GM23248 (cell line): ENCODE results near the gene LSM14A. TPM values are rescaled to one million over a fixed set of nuclear protein-coding genes. Genes with fewer than 3 reads are reported as not detected.
A peak's percentile ranks its signal among the peaks of the same experiment; 100 is the strongest.

ENCODE experiments used
- DNase-seq: peaks from one replicate; pipeline ENCODE4 v3.0.0-alpha.2; 2015
- H2AFZ ChIP-seq: fragments of 200-600 bp; sonication (generic); 2 replicates; pipeline ENCODE4 v1.6.1; 2016; ENCODE audit warnings: antibody characterized with exemption
- H3F3A ChIP-seq: fragments of 200-600 bp; sonication (generic); 2 replicates; pipeline ENCODE4 v1.6.1; 2016; ENCODE audit warnings: mild to moderate bottlenecking, antibody characterized with exemption, mixed run types; ENCODE audit not compliant: insufficient read depth
- H3K27ac ChIP-seq: fragments of 200-600 bp; sonication (generic); 2 replicates; pipeline ENCODE4 v1.5.1; 2016; ENCODE audit warnings: mild to moderate bottlenecking
- H3K27me3 ChIP-seq: fragments of 200-600 bp; sonication (generic); replicated peaks from 2 replicates; pipeline ENCODE4 v1.6.1; 2016; ENCODE audit warnings: mild to moderate bottlenecking; ENCODE audit not compliant: insufficient read depth
- H3K36me3 ChIP-seq: fragments of 200-600 bp; sonication (generic); 2 replicates; pipeline ENCODE4 v1.6.1; 2016; ENCODE audit warnings: low read depth, mild to moderate bottlenecking
- H3K4me1 ChIP-seq: fragments of 200-600 bp; sonication (generic); 2 replicates; pipeline ENCODE4 v1.6.1; 2016; ENCODE audit warnings: mild to moderate bottlenecking; ENCODE audit not compliant: insufficient read depth
- H3K4me2 ChIP-seq: fragments of 200-600 bp; sonication (generic); one replicate; pipeline ENCODE4 v1.6.1; 2016; ENCODE audit warnings: mild to moderate bottlenecking; ENCODE audit not compliant: unreplicated experiment
- H3K4me3 ChIP-seq: fragments of 200-600 bp; sonication (generic); 2 replicates; pipeline ENCODE4 v1.5.1; 2016; ENCODE audit warnings: mild to moderate bottlenecking
- H3K79me2 ChIP-seq: fragments of 200-600 bp; sonication (generic); 2 replicates; pipeline ENCODE4 v1.6.1; 2016; ENCODE audit warnings: mild to moderate bottlenecking; ENCODE audit not compliant: insufficient read depth
- H3K9ac ChIP-seq: fragments of 200-600 bp; sonication (generic); 2 replicates; pipeline ENCODE4 v1.6.1; 2016; ENCODE audit warnings: mild to moderate bottlenecking
- H3K9me2 ChIP-seq: fragments of 200-600 bp; sonication (generic); 2 replicates; pipeline ENCODE4 v1.6.1; 2016; ENCODE audit warnings: mixed run types, mild to moderate bottlenecking, moderate library complexity; ENCODE audit not compliant: insufficient read depth
- H3K9me3 ChIP-seq: fragments of 200-600 bp; sonication (generic); one replicate; pipeline ENCODE4 v1.6.1; 2017; ENCODE audit warnings: low read depth
- H4K20me1 ChIP-seq: fragments of 200-600 bp; sonication (generic); 2 replicates; pipeline ENCODE4 v1.6.0; 2016; ENCODE audit not compliant: insufficient read depth
- EZH2 ChIP-seq: fragments of 200-600 bp; sonication (generic); IDR thresholded peaks from 2 replicates; pipeline ENCODE4 v1.6.1; 2018; ENCODE audit warnings: antibody characterized with exemption, mild to moderate bottlenecking; ENCODE audit not compliant: insufficient read depth, poor library complexity, severe bottlenecking
- EZH2phosphoT487 ChIP-seq: fragments of 200-600 bp; sonication (generic); IDR thresholded peaks from 2 replicates; pipeline ENCODE4 v1.6.1; 2018; ENCODE audit warnings: antibody characterized with exemption, moderate library complexity, mild to moderate bottlenecking, low read depth; ENCODE audit not compliant: insufficient read depth
- WGBS, 2 experiments: methylation state at CpG; one replicate each; pipeline ENCODE4 v1.1.6; 2015 to 2017; ENCODE audit warnings: low lambda C conversion rate in 2 of 2, low coverage in 1 of 2; ENCODE audit errors: missing lambda C conversion rate in 2 of 2; 5-methylcytosine and 5-hydroxymethylcytosine counted together
- in situ Hi-C: fragments of 300-500 bp; cut with MboI; formaldehyde crosslinking; loops from 2 replicates; pipeline ENCODE4 v1.15.0; 2020
- polyA plus RNA-seq: library from polyadenylated mRNA; unstranded; fragments of >200 nt; fragmentation: Nextera tagmentation; extraction: Ambion mirVana; gene quantifications from 2 replicates; pipeline ENCODE4 v1.2.1, GENCODE V29; 2016
- total RNA-seq: library from RNA; depleted of rRNA; stranded (reverse); fragments of >200 nt; shearing (Covaris generic); gene quantifications from 2 replicates; pipeline ENCODE4 v1.2.3, GENCODE V29; 2014

The LSM14A gene
- total and polyA plus RNA-seq, 2 experiments from 2014 or later = 66.1 to 71.7 TPM

DNA sequence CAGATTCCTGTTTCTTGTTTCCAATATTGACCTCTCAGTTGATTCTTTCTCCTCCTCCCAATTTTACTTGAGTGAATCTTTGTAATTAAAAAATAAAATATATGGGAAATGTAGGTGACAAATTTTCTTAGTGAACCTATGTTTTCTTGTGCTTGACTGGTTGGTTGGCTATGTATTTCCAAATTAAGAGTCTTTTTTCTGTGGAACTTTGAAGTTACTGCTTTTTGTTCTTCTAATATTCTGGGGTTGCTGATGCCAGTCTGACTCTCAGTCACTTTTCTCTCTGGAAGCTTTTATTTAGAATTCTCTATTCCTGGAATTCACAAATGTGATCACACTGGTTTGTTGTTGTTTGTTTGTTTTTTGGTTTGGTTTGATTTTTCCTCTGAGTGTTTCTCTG, 9.8 kb downstream of the LSM14A start:
- Histone ChIP-seq H3K27ac (no peak overlapping the region), H3K79me2 (peaks cover 100% of the 10 kb centered on the region), H3K27me3 (no peaks in the 10 kb centered on the region), H2AFZ (no peak overlapping the region), H3K4me1 (peaks cover 50% of the 10 kb centered on the region), H3K9me2 (no peaks in the 10 kb centered on the region), H3K36me3 (no peaks in the 10 kb centered on the region), H3K9ac (no peak overlapping the region), H3K9me3 (no peaks in the 10 kb centered on the region), H4K20me1 (peaks cover 43% of the 10 kb centered on the region), H3F3A (peaks cover 27% of the 10 kb centered on the region), H3K4me2 (no peak overlapping the region), H3K4me3 (no peak overlapping the region)
- in situ Hi-C loops = no loop called here
- DNase-seq = no peak
- no peak for TF ChIP-seq EZH2
- TF ChIP-seq EZH2phosphoT487 = no peak

DNA sequence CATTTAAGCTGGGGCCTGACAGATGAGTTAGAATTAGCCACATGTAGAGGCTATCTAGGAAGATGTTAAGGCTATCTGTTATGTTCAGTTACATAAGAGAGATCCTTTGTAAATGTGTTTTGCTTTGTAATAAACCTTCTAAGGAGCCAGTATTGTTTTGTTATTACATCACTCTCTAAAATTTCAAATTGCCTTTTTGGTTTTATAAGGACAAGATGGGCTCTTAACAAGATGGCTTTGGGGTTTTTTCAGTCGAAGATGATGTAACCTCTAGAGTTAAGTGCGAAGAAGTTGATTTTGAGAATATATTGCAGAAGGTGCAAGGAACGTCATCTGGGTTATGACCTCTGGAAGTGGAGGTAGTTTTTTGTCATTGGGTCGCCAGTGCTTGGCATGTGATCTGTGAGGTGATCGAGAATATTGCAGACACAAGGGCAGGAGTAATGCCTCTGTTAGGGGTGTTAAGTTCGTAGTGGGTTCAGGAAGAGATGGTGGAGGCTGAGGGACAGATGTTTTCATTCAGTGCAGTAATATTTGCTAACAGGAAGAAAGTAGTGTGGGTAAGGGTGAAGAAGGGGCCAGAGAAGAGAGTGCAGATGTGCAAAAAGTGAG, 12.7 kb downstream of the LSM14A start:
- Histone ChIP-seq H3K4me1 (peaks cover 31% of the 10 kb centered on the region), H2AFZ (no peak overlapping the region), H4K20me1 (peaks cover 47% of the 10 kb centered on the region), H3F3A (peaks cover 27% of the 10 kb centered on the region), H3K9me3 (no peaks in the 10 kb centered on the region), H3K79me2 (peaks cover 100% of the 10 kb centered on the region), H3K9me2 (no peaks in the 10 kb centered on the region), H3K27me3 (no peaks in the 10 kb centered on the region), H3K9ac (peak overlapping the region; percentile 10), H3K4me3 (peak overlapping the region; percentile 1), H3K4me2 (peak overlapping the region; percentile 60), H3K36me3 (no peaks in the 10 kb centered on the region), H3K27ac (peak overlapping the region; percentile 39)
- DNase-seq = peak; percentile 39
- in situ Hi-C loops = no loop called here
- TF ChIP-seq EZH2phosphoT487 (no peak), EZH2 (no peak)
- 16 to 22% methylated on average over 6 of the region's 6 CpGs for WGBS, 2 experiments

DNA sequence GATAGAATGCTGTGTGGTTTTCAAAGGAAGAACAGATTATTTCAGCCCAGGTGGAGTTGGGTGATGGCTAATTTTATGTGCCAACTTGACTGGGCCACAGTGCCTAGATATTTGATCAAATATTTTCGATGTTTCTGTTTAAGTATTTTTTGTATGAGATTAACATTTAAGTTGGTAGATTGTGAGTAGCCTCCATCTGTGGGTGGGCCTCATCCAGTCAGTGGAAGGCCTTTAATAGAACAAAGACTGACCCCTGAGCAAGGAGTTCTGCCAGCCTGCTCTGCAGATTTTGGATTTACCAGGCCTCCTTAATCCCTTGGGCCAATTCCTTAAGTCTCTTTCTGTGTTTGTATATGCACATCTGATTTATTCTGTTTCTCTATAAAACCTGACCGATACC, 13.9 kb downstream of the LSM14A start:
- peaks cover 56% of the 10 kb centered on the region for H4K20me1 ChIP-seq
- WGBS, 2 experiments = 73 to 82% methylated on average over 2 of the region's 2 CpGs
- in situ Hi-C loops = no loop called here
- H3K79me2 ChIP-seq = peaks cover 100% of the 10 kb centered on the region
- no peaks in the 10 kb centered on the region for H3K27me3 ChIP-seq
- H3K4me3 ChIP-seq = no peak overlapping the region
- H3K36me3 ChIP-seq = no peaks in the 10 kb centered on the region
- H3K9me3 ChIP-seq = no peaks in the 10 kb centered on the region
- peaks cover 27% of the 10 kb centered on the region for H3F3A ChIP-seq
- no peak for DNase-seq
- H3K9me2 ChIP-seq = no peaks in the 10 kb centered on the region
- no peak overlapping the region for H2AFZ ChIP-seq
- TF ChIP-seq EZH2phosphoT487 = no peak
- no peak for TF ChIP-seq EZH2
- H3K4me1 ChIP-seq = peaks cover 34% of the 10 kb centered on the region
- no peak overlapping the region for H3K9ac ChIP-seq
- H3K4me2 ChIP-seq = peak overlapping the region; percentile 60
- H3K27ac ChIP-seq = peak overlapping the region; percentile 39

DNA sequence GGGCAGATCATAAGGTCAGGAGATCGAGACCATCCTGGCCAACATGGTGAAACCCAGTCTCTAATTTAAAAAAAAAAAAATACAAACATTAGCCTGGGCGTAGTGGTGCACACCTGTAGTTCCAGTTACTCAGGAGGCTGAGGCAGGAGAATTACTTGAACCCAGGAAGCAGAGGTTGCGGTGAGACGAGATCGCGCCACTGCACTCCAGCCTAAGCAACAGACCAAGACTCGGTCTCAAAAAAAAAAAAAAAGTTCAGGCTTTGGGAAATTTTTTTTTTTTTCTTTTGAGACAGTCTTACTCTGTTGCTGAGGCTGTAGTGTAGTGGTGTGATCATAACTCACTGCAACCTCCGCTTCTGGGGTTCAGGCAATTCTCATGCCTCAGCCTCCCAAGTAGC, 14.7 kb downstream of the LSM14A start:
- Histone ChIP-seq H3K4me3 (no peak overlapping the region), H3K9me2 (no peaks in the 10 kb centered on the region), H2AFZ (no peak overlapping the region), H3K27me3 (no peaks in the 10 kb centered on the region), H3K79me2 (peaks cover 100% of the 10 kb centered on the region), H3K9ac (no peak overlapping the region), H3K36me3 (no peaks in the 10 kb centered on the region), H3K9me3 (no peaks in the 10 kb centered on the region), H4K20me1 (peaks cover 60% of the 10 kb centered on the region), H3F3A (peaks cover 27% of the 10 kb centered on the region), H3K4me1 (peaks cover 34% of the 10 kb centered on the region), H3K4me2 (no peak overlapping the region), H3K27ac (no peak overlapping the region)
- no peak for TF ChIP-seq EZH2
- no peak for TF ChIP-seq EZH2phosphoT487
- 98 to 99% methylated on average over 8 of the region's 8 CpGs for WGBS, 2 experiments
- in situ Hi-C loops = no loop called here
- no peak for DNase-seq

DNA sequence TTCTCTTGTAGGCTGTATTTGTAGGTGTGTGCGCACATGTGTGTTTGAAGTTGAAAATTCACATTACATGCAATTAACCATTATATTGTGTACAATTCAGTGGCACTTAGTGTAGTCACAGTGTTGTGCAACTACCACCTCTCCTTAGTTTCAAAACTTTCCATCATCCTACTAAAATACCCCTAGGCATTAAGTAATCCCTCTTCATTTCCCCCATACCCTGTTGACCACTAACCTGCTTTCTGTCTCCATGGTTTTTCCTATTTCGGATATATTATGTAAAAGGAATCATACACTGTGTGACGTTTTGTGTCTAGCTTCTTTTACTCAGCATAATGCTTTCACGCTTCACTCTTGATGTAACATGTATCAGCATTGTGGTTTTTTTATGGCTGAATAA, 16.1 kb downstream of the LSM14A start:
- H3K4me3 ChIP-seq = no peak overlapping the region
- no peak overlapping the region for H2AFZ ChIP-seq
- in situ Hi-C loops = no loop called here
- no peak overlapping the region for H3K9ac ChIP-seq
- H3K79me2 ChIP-seq = peaks cover 100% of the 10 kb centered on the region
- H3K9me3 ChIP-seq = no peaks in the 10 kb centered on the region
- no peak overlapping the region for H3K27ac ChIP-seq
- WGBS, 2 experiments = 91% methylated on average over 4 of the region's 4 CpGs
- peaks cover 55% of the 10 kb centered on the region for H4K20me1 ChIP-seq
- no peaks in the 10 kb centered on the region for H3K36me3 ChIP-seq
- TF ChIP-seq EZH2 (no peak), EZH2phosphoT487 (no peak)
- peak; percentile 20 for DNase-seq
- no peaks in the 10 kb centered on the region for H3K9me2 ChIP-seq
- H3K4me1 ChIP-seq = peaks cover 34% of the 10 kb centered on the region
- no peaks in the 10 kb centered on the region for H3K27me3 ChIP-seq
- peaks cover 27% of the 10 kb centered on the region for H3F3A ChIP-seq
- H3K4me2 ChIP-seq = no peak overlapping the region
